ENCODE results near the gene SHISA7. TPM values are rescaled to one million over a fixed set of nuclear protein-coding genes. Genes with fewer than 3 reads are reported as not detected.
"Not testable (repeated sequence)": the region's sequence is repeated elsewhere in the genome, so short reads cannot be mapped to it uniquely, and the experiment has no call there.

Gene SHISA7
- total RNA-seq, 1 donor from 2014 or later: not detected

DNA sequence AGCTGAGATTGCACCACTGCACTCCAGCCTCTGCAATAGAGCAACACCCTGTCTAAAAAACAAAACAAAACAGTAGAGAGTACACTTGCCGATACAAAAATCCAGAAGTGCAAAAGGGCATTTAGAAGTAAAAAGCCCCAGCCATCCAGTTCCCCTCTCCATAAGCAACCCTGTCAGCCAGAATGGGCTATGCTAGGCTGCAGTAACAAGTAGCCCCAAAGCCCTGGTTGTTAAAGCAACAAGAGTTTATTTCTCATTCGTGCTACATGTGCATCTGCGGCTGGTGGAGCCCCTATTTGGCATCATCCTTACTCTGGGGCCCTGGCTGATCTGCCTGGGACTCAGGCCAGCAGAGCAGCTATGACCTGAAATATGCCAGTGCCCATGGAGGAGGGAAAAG, 18.6 kb downstream of the SHISA7 start:
- intact Hi-C loops (cut with micrococcal nuclease): no loop called here

DNA sequence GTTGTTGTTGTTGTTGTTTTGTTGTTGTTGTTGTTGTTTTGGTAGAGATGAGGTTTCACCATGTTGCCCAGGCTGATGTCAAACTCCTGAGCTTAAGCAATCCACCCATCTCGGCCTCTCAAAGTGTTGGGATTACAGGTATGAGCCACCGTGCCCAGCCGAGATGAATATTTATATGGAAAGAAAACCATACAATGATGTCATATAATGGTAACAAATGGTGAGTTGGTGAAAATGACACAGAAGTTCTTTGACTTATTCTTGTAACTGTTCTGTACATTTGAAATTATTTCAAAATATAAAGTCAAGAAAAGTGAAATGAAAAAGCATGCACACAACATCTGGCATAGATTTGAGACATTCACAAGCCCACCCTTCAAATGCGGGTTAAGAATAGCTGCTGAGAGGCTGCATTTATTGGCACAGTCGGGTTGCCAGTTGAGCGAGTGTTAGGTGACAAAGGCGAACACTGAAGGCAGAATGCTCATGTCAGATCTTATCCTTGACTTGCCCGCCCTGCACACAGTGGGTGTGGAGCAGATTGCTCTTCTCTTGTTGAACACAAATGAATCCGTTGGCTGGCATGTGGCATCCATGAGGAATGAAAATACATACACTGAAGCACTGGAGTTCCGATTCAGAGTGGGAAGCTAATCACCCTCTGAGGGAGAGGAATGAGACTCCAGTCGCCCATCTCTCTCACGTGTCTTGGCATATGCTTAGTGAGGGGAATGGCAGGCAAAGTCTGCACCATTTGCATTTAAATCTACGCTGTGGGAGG, 19.7 kb downstream of the SHISA7 start:
- intact Hi-C loops (cut with micrococcal nuclease): no loop called here

DNA sequence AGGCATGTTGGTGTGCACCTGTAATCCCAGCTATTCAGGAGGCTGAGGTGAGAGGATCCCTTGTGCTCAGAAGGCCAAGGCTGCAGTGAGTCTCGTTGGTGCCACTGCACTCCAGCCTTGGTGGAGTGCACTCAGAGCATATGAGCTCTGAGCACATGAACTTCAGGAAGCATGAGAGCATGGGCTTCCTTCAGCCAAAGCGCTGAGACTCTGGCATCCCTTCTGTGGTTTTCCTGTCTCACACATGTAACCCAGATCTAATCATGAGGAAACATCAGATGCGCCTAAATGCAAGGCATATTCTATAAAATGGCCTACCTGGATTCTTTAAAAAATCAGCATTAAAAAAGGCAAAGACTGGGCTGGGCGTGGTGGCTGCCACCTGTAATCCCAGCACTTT, 21.8 kb downstream of the SHISA7 start:
- intact Hi-C loops (cut with micrococcal nuclease): not testable (repeated sequence)

DNA sequence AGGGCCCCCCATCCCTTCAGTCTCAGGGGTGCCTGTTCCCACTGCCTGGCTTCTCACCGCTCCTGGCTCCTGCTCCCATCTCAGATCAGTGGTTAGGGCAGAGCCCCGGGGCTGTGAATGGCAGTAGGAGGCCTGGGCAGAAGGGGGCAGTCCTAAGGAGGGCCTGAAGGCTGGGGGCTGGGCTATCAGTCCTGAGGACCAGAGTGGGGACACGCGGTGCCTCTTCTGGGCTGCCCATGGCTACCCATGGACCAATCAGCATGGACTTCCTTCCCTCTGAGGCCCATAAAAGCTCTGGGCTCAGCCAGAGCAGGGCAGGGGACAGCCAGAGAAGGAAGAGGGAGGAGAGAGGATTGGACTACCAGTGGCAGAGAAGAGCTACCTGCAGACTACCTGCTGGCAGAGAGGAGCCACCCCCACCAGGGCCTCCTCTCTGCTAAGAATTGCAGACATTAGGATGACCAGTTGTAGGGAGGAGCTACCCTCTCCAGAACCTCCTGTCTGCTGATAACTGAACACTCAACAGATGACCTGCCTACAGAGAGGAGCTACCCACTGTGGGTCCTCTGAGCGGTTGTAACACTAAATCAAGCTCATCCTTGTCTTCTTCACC, 23.4 kb downstream of the SHISA7 start:
- intact Hi-C loops (cut with micrococcal nuclease): loop anchor here (10.0 kb wide), 1 partner anchor 255 kb away; the partner anchor contains the start of gene DNAAF3

DNA sequence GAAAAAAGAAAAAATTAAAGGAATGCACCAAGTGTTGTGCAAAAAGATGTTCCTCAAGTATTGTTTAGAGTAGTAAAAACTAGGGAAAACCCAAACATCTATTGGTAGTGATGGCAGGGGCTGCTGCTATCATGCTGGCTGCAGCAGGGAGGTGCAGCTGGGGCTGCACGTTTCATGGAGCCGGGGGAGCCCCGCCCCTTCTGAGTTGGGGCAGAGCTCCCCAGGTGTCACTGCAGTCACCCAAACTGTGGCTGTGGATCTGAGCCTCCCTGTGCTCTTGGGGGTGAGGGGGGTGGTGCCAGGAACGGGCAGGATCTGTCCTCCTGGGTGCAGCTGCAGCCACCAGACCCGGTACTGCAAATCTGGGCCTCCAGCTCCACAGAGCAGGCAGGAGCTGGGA, 24.0 kb downstream of the SHISA7 start:
- intact Hi-C loops (cut with micrococcal nuclease): loop anchor here (10.0 kb wide), 1 partner anchor 254 kb away; the partner anchor contains the start of gene DNAAF3

DNA sequence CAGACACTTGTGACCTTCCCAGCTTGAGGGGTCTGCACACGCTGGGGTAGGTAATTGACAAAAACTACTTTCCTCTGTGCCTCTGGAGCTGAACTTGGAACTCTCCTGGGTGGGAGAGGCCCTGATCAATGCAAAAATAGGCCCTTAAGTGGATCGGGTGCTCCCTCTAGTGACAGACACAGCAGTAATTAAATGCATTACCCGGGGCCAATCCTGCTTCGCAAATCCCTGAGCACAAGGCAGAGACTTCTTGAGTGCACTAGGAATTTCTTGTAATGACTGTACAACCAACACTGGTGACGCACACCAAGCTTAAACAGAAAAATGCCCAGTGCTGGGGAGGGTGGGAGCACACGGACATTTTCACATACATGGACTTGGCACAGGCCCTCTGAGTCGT, 24.9 kb downstream of the SHISA7 start:
- intact Hi-C loops (cut with micrococcal nuclease): loop anchor here (10.0 kb wide), 1 partner anchor 253 kb away; the partner anchor contains the start of gene DNAAF3

DNA sequence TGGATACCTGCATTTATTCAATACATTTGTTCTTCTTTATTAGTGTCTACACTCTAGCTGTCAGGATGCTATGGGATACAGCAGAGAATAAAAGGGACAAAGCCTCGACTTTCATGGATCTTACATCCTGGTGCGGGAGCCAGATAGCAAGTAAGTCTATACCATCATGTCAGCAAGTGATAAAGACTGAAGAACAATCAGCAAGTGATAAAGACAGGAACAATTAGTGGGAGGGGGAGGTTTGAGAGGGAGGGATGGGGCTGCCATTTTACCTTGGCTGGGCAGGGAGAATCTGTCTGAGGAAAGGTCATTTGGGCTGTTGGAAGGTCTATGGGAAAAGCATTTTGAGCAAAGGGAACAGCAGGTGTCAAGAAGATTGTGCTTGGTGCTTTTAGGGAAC, 32.9 kb downstream of the SHISA7 start:
- intact Hi-C loops (cut with micrococcal nuclease): loop anchor here (10.0 kb wide), 1 partner anchor 245 kb away; the partner anchor contains the start of gene DNAAF3

DNA sequence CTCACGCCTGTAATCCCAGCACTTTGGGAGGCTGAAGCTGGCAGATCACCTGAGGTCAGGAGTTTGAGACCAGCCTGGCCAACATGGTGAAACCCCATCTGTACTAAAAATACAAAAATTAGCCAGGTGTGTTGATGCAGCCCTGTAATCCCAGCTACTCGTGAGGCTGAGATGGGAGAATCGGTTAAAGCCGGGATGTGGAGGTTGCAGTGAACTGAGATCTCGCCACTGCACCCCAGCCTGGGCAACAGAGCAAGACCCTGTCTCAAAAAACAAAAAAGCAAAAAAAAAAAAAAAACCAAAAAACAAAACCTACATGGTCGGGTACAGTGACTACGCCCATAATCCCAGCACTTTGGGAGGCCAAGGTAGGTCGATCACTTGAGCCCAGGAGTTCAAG, 33.9 kb downstream of the SHISA7 start:
- intact Hi-C loops (cut with micrococcal nuclease): loop anchor here (5.0 kb wide), 2 partner anchors 107 to 292 kb away; partner anchors contain the start of gene PPP1R12C

DNA sequence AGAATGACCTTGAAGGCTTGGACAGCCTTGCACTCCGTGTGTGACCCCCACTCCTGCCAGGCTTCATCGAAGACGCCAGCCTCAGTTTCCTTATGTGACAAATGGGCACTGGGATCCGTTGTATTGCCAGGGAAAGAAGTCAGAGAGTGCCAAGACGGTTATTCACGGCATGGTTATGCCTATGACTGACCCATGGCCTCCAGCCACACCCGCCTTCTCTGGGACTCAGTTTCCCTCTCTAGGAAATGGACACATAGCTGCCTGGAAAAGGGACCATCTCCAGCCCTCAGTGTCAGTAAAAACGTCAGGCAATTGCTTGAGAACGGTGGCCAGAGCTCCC, 34.6 kb downstream of the SHISA7 start:
- intact Hi-C loops (cut with micrococcal nuclease): loop anchor here (1.0 to 5.0 kb wide), 7 partner anchors 68 to 291 kb away; partner anchors contain the start of genes HSPBP1, KMT5C, PPP1R12C and PPP6R1

DNA sequence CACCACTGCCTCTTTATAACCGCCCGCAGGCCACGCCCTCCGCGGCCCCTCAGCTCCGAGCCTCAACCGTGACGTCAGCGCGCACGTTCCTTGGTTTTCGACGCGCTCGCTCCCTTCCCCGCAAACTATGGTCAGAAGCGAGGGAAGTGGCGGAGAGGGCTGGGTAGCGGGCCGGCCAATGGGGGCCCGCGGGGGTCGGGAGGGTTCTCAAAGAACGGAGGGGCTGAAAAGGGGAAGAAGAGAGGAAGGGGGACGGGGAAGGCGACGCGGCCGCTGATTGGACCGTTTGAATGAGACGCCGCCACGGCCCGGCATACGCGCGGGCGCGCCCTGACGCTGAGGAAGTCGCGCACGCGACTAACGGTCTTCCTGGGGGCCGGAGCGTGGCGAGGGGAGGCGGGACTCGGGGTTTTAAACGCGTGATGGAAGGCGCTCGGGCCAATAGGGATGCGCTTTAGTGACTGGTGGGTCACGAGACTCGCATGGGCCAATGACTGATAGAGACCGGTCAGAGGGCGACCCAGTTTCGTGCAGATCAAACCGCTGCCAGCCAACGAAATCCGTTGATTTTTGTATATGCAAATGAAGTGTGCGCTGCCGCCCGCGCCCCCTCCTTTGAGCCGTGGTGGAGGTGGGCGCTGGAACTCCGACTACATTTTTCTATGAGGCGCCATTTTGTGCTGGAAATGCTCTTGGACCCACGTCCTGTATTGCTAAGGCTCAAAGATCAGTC, 35.1 kb downstream of the SHISA7 start:
- intact Hi-C loops (cut with micrococcal nuclease): loop anchor here (1.0 to 5.0 kb wide), 8 partner anchors 23 to 291 kb away; partner anchors contain the start of genes HSPBP1, KMT5C, PPP1R12C and PPP6R1

DNA sequence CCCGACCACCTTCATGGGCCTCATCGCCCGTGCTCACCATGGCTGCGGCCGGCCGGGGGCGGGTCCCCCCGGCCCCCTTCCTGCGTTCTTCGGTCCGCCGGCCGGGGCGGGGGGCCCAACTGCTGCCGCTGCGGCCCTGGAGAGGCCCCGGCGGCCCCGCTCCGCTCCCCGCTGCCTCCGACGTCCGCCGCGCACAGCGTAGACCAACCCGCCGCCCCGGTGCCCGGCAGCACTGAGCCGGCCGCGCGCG, 35.6 kb downstream of the SHISA7 start, which contains the start of gene UBE2S:
TSS of gene UBE2S (minus strand) at position 239 of the 250 bp plus-strand sequence. CDS start at position 40, 199 bp downstream.
- intact Hi-C loops (cut with micrococcal nuclease): loop anchor here (1.0 to 5.0 kb wide), 3 partner anchors 22 to 290 kb away; partner anchors contain the start of genes PPP1R12C and RPL28

DNA sequence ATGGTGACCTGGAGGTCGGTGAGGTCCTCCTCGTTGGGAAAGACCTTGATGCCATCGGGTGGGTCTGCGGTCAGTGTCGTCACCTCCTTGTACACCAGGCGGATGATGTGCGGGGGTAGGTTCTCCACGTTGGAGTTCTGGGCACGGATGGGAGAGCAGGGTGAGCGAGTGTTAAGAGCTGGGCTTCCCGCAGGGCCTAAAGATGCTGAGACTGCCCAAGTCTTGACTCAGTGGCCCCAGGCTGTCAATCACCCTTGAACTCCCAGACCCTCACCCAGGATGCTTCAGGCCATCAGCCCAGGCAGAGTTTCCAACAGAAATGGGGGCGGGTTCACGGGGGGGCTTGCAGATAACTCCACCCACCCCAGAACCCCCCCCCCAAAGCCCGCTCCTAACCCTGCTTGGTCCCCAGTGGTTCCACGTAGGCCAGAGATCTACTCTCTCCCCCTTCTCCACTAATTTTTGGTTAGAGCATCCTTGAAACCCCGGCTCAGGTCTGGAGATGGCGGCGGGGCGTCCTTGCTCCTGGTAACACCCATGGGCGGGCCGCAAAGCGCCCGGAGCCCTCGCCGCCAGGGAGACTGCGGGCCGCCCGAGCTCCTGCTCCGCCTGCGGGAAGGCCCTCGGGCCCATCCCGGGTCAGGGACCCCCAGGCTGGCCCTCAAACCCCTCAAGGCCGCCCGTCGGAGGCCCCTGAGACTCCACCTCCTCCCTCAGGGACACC, 36.1 kb downstream of the SHISA7 start:
- intact Hi-C loops (cut with micrococcal nuclease): loop anchor here (1.0 to 5.0 kb wide), 3 partner anchors 22 to 290 kb away; partner anchors contain the start of genes PPP1R12C and RPL28

DNA sequence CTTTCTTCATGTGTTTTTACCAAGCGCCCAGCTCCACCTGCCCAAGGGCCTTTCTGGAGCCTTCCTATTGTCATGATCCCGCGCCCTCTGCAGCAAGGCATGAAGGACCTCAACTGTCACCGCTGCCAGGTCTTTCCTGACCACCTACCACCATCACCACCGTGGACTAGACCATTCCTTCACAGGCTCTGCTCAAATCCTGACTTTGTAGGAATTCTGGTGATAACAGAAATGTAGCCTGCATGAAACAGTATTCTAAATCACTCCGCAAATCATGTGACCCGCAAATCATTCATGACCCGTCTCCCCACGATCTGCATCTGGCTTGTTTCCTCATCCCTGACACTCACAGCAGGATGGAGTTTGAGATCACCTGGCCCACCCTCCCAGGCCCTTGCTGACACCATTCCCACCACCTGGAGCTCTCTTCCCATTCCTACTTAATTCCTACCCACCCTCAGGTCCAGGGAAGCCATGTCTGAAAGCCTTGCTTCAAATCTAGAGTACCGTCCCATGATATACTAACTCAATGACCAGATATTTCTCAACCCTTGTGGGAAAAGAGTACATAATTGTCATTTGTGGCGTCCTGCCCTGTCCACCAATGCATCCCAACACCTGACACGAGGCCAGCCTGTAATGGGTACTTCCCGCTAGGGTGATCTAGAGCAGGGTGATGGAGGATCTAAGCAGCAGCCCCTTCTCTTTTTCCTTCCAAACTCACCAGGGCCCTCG, 36.8 kb downstream of the SHISA7 start:
- intact Hi-C loops (cut with micrococcal nuclease): loop anchor here (5.0 kb wide), 2 partner anchors 104 to 289 kb away; partner anchors contain the start of gene PPP1R12C

DNA sequence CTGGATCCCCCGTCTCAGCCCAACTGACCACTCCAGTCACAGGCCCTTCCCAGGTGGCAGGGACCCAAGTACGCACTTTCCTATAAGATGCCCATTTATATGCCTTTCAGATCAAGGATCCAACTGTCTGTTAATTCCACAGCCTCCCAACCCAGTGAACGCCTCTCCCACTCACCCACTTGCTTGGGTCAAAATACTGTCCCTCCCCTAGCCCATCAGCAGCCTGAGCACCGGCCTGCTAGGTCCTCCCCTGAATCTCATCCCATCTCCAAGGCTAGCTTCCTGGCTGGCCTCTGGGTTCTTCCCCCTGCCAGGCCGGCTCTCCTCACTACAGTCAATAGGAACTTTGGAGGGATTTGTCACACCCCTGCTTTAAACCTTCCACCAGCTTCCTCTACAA, 37.5 kb downstream of the SHISA7 start:
- intact Hi-C loops (cut with micrococcal nuclease): loop anchor here (5.0 kb wide), 2 partner anchors 103 to 288 kb away; partner anchors contain the start of gene PPP1R12C

DNA sequence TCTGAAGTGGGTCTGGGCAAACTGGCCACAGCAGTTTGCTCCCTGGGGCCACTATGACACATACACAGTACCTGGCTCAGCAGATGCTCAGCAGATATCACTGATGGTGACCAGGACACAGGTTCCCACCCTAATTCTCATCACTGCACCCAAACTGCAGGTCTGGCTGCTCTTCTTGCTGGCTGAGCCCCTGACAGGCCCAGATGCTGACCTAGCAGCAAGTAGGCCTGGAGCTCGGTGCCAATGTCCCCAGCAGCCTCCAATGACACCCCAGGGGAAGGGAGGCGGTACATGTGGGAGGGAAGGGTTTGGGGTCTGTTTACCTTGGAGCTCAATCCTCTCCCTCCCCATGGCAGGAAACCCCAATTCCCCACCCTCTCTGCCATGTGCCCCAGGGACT, 40.6 kb downstream of the SHISA7 start:
- intact Hi-C loops (cut with micrococcal nuclease): no loop called here

DNA sequence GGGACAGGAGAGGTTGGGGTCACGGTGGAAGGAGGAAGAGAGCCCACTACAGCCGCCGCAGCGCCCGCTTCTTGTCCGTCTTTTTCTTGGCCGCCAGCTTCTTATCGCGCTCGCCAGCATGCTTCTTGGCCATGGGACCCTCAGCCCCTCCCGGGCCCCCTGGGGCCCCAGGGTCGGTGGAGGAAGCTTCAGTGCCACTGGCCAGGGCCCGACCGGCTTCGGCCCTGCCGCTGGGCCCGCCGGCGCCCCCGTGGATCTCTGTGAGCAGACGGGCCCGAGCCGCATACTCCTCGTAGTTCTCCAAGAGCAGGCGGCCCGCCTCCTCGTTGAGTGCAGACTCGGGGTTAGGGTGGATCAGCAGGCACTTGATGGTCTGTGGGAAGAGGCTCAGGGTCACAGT, 41.7 kb downstream of the SHISA7 start:
- intact Hi-C loops (cut with micrococcal nuclease): not testable (repeated sequence)

DNA sequence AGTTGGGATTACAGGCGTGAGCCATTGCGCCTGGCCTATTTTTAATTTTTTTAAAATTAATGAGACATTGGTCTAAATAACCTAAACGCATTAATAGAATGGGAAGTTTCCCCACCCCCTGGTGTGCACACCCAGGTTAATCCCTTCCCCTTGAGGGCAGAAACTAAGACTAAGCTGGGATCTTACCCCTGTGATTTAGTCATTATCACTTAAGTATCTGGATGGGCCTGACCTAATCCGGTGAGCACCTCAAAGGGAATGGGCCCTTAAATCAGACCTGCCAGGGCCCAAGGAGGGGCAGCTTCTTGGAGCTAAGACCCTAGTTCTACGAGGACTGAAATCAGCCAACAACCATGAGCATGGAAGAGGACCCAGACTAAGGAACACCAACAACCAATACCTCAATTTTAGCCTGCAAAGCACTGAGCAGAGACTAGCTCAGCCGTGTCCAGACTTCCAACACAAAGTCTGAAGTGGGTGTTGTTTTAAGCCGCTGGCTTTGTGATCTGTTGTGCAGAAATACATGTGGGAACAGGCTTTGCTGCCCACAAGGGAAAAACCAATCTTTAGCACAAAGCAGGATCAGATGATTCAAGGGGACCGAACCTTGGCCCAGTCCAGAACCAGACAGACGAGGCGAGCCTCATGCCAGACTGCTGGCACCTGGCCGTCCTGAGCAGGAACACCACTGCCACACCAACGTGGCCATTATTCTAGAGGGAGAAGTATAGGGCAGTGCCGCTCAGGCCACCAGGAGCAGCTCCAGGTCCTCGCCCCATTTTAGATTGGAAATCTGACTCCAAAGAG, 42.6 kb downstream of the SHISA7 start:
- intact Hi-C loops (cut with micrococcal nuclease): no loop called here

DNA sequence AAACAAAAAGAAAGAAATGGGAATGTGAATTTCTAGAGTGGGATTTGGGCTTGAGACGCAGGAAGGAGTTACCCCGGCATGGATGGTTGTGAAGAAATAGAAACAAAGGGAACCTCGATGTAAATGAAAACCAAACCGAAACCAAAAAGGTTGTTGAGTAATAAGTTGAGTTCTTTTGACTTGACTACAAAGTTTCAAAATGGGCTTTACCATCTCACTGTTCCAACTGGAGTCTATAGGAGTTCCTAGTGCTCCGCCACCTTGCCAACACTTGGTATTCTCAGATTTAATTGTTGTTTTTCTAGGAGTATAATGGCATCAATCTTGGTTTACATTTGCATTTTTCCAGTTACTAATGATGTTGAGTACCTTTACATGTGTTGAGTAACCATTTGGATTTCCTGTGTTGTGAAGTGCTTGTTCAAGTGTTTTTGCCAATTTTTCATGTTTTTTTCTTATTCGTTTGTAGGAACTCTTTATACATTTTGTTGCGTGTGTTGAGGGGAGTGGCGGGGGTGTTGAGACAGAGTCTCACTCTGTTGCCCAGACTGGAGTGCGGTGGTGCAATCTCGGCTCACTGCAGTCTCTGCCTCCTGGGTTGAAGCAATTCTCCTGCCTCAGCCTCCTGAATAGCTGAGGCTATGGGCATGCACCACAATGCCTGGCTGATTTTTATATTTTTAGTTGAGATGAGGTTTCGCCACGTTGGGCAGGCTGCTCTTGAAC, 44.7 kb downstream of the SHISA7 start:
- intact Hi-C loops (cut with micrococcal nuclease): no loop called here
